GM21576 (cell line): ENCODE results near the gene TTC27.
"Not testable (repeated sequence)": the region's sequence is repeated elsewhere in the genome, so short reads cannot be mapped to it uniquely, and the experiment has no call there.

Experiments used
- ATAC-seq: cut with Tn5 transposase; IDR thresholded peaks from one replicate; pipeline ENCODE4 v1.9.1; 2021; ENCODE audit warnings: mild to moderate bottlenecking, moderate library complexity; ENCODE audit not compliant: unreplicated experiment

The TTC27 gene

DNA sequence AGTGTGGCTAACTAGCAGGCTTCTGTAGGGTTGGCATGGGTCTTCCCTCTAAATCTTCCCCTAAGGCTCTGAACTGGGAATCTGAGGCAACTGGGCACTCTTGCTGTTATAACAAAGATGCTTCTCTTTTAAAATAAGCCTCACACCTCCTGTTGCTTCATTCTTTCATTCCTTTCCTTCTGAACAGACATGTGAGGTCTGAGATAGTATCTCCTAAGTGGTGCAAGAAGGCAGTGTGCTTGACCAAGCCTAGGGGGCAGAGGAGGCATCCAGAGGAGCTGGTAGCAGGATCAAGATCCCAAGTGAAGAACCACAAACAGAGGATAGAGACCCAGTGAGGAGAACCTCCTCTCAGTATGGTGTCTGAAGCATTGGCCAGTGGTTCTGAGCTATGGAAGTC, 90.9 kb downstream of the TTC27 start:
- no peak for ATAC-seq

DNA sequence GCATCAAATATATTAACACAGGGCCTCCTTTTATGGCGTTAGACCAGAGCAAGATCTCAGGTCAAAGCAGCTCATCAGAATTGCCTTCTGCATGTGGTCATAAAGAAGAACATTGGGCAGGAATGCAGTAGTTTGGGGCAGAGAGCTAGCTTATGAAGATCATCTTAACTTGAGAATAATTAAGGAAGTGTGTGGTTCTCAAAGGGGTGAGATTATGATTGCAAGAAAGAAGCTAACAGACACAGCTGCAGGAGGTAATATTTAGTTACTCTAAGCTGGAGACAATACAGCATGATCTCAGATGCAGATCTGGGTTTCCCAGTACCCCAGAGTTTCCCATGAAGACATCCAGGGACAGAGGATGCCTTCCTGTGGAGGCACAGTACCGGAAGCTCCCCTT, 91.6 kb downstream of the TTC27 start:
- no peak for ATAC-seq

DNA sequence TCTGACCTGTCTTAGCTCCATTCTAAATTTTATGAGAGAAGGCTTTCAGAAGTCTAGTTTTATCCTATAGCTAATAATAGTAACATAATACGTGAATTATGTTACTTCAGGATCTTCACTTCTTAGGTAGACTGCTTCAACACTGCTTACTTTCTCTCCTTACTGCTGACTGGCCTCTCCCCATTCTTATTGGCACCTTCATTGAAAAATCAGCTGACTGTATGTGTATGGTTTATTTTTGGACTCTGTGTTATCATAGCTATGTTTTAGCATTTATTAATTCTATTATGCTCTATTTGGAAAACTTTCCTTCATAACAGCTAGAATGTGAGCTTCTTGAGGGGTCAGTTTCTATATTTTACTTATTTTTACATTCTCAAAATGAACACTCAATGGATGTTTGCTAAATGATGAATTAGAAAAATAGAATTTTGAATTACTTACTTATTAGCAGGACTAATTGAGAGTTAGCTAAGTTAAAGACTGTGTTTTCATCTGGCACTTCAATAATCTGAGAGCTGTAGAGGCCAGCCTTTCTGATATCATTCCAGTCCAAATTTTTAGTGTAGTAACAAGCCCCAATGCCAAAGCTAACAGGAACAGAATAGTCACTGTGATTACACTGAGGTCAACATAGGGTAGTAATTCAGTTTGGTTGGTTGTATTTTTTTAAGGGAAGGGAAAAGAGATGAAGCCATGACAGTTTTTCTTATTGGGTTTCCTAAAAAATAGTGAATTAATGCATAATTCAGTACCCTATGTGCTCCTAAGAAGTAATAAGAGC, 92.3 kb downstream of the TTC27 start:
- ATAC-seq, result no peak

DNA sequence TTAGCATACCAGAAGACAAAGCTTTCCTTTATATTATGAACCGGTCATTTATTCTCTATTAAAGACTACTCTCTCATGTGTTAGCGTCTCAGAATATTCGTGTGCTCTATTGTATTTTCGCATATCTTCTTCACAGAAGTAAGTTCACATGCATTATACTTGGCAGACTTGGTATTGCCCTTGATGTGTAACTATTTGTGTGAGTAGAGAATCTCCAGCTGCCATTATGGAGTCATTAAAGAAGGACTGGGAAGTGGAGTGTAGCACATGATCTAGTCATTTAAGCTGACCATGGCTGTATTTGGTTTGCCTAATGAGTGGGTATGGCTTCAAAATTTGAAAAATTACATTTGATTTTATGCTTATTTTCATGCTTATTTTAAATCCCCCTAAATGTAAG, 92.9 kb downstream of the TTC27 start:
- no peak for ATAC-seq

DNA sequence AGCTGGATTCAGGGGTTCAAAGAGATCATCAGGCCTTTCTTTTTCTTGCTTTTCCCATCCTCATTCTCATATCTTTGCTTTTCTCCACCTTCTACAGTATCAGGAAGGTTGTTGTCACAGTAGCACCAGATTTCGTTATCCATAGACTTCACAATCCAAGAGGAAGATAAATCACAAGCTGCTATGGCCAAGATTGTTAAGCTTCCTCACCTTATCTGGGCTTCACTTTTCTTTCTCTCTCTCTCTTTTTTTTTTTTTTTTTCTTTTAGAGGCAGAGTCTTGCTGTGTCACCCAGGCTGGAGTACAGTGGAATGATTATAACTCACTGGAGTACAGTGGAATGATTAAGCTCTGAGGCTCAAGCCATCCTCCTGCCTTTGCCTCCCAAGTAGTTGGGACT, 93.5 kb downstream of the TTC27 start:
- no peak for ATAC-seq

DNA sequence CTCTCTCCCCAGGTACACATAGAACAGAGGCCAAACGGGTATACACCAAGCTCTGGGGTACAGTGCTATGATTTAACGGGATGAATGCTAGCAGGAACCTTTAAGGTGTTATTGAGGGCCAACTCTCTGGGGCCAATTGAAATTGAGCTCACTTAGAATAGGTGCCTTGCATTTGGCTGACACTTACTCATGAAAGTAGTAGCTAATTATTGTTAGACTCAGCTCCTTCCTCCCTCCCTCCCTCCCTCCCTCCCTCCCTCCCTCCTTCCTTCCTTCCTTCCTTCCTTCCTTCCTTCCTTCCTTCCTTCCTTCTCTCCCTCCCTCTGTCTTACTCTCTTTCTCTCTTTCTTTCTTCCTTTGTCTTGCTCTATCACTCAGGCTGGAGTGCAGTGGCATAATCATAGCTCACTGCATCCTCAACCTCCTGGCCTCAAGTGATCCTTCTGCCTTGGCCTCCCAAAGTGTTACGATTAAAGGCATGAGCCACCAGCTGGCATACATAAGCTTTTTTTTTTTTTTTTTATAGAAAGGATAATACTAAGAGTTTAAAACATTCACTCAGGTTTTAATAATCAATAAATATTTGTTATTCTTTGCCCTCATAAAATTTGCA, 95.7 kb downstream of the TTC27 start:
- ATAC-seq, result no peak

DNA sequence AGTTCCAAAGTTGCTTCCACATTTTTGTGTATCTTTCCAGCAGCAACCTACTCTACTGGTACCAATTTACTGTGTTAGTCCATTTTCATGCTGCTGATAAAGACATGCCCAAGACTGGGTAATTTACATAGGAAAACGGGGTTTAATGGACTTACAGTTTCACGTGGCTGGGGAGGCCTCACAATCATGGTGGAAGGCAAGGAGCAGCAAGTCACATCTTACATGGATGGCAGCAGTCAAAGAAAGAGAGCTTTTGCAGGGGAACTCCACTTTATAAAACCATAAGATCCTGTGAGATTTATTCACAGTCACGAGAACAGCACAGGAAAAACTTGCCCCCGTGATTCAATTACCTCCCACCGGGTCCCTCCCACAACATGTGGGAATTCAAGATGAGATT, 98.8 kb downstream of the TTC27 start:
- ATAC-seq, result not testable (repeated sequence)

DNA sequence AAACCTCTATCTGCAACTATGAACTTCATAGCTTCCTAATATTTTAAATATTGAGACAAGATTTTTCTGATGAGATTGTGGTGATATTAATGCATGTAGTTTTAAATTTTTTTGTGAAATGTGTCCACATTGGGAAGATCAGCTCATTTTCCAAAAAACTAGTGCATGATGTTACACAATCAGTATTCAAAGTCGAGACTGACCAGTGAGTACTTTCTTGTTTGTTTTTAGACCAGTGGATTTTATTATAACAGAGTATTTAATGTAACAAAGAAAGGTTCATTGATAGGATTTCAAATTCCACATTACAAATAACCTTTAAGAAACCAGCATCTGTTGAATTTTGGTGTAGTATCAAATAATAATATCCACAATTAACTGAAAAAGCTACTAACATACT, 99.3 kb downstream of the TTC27 start:
- no peak for ATAC-seq

DNA sequence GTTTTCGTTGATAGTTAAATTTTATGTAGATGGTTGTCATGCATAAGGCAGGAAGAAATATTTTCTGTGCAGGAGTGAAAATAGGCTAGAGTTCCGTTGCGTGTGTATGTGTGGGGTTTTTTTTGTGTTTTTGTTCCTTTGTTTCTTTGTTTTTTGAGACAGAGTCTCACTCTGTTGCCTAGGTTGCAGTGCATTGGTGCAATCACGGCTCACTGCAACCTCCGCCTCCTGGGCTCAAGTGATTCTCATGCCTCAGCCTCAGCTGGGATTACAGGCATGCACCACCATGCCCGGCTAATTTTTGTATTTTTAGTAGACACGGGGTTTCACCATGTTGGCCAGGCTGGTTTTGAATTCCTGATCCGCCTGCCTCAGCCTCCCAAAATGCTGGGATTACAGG, 103.1 kb downstream of the TTC27 start:
- not testable (repeated sequence) for ATAC-seq

DNA sequence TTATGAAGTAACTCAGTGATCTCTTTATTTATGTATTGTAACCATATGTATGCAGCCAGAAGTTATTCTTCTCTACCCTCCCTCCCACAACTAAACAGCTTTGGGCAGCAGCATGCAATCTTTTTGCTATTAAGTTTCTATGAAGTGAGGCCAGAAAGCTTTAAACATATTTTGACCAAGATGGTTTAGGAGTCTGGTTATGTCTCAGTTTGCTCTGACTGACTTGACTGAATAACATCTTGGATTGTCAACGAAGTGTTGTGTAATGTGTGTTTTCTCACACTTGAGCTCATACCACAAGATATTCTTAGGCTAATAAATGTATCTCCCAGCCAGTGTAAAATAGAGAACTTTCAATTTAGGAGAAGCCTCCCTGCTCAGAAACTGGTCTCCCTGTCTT, 104.3 kb downstream of the TTC27 start:
- no peak for ATAC-seq

DNA sequence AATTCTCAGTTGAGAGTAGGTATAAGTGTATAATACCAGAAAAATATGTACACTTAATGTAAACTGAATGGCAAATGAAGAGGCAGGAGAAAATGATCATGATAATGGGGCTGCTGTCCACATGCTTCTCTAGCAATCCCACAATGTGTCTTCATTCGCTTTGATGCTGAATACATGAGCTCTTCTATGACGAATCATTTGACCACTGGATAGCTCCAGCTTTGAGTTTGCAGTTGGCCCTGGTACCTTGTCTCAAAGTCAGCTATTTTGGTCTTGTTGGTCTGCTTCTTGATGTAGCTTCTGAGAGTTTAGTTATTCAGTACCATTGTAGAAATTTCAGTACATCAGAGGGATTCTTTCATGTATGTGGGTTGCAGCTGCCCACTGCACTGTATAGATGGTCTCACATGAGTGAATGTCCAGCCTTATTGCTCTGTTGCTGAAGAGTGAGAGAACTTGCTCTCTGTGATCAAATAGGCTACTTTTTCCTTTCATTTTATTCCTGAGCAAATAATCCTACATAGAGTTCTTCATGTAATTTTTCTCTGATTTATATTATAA, 105.1 kb downstream of the TTC27 start:
- ATAC-seq, result no peak

DNA sequence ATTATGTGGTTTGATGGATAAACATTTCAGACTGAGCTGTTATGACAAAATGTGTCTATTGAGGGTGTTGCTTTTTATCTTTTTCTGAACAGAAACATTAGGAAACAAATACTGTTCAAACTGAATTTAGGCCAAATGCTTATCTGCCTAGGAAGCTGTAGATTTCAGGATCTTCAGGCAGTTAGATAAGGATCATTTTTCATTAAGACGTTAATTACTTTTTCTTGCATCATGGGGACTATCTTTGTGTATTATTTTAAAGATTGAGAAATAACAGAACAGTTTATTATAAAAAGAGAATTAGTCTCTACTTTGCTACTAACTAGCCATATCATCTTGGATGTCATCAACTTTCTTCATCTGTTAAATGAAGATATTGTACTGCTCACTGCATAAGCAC, 107.5 kb downstream of the TTC27 start:
- ATAC-seq, result no peak

DNA sequence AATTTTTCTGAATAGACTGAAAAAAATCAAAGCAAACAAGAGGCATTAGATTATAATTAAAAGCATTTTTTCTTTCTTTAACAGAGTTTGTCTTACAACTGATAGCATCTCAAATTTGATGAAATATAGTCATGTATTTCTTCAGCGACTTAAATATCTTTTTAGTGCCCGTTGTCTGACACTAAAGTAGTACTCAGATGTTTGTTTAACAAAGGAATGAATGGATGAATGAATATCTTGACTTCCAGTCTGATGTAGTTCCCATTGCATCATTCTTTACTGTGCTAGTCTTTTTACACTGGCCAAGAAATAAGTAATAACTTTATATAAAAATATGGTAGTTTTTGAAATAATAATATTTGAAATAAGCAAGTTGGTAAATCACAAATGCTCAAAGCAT, 111.1 kb downstream of the TTC27 start:
- no peak for ATAC-seq

DNA sequence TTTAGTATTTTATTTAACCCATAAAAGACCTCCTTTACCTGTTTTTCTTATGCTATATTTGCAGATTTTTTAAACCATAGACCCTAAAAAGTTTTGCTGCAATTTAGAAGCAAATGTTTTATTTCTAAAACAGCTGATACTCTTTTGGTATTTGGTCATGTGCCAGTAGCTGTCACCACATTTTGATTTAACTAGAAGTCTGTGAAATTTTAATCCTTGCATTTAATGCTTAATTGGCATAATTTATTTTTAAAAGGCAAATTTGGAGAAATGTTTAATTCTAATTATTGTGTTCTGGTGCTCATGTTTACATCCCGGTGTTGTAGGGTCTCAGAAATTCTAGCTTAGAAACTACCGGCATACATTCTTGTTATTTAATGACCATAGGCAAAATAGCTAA, 111.8 kb downstream of the TTC27 start:
- ATAC-seq, result no peak

DNA sequence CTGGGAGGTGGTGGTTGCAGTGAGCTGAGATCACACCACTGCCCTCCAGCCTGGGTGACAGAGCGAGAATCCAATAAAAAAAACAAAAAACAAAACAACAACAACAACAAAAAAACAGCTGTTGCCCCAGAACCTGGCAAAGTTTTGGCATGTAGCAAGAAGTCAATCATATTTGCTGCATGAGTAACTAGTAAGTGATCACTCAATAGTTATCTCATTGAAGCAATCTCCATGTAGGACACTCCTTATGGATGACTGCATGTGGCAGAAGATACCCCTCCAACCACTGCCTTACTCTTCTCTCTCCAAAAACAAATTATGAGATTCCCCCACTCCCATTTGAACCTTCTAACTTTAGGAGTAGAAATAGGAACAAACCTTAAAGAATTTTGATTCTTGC, 113.7 kb downstream of the TTC27 start:
- no peak for ATAC-seq

DNA sequence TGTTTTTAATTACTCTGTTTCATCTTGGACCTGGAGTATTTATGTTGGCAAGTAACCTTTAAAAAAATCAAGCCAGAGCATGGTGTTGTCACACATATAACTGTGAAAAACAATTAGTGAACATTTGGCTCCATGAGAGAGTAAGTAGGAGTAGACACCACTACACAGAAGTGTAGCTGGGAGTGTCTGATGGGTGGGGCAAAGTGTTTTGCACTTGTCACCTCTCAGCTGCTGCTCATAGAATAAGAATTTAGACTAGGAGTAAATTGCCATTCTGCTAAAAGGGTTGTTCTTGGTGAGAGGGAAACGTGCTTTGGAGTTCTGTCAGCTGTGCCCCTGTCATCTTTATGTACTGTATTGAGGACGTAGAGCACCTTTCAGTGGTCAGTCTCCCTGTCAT, 114.5 kb downstream of the TTC27 start:
- no peak for ATAC-seq

DNA sequence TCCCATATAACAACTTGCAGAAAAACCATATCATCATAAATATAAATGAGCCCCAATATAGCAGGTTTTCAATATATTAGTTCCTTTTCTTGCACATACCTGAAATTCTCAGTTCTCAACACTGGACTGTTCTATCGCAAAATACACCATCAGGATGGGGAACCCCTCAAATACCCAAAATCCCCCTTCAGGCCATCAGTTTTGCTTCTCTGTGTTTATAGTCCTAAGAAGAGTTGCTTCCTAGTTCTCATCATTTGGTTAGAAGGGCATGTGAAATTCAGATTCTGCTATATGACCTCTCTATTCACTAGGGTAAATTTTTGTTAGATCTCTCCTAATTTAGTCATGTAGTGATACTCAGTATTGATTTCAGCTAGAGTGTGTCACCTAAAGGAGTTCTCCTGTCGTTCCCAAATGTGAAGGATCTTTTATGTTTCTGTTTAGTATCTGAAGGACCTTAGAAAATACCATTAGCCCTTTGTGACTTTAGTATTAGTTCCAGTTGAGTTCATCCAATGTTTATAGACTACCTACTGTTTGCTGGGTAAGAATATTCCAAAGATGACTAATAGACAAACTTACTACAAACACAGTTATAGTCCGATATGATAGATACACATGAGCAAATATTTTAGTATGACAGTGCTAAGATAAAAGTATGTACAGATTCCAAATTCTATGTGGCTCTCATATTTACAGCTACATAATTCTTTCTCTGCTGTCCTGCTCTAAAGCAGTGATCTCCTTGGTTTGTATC, 115.8 kb downstream of the TTC27 start:
- ATAC-seq, result no peak

DNA sequence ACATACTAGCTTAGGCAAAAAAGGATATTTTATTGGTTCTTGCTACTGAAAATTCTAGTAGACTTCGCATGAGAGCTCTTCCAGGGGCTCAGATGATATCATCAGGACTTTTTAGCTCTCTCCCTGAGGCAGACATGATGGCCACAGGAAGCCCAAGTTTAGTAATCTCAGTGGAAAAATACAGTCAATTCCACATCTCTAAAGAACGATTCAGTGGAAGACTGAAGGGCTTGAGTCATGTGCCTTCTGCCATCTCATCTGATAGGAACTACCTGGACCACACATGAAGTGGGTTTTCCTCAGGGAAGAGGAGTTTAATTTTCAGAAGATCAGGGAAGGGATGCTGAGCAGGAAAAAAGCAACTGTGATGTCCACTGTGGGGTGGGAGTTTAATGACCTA, 117.3 kb downstream of the TTC27 start:
- ATAC-seq, result no peak

DNA sequence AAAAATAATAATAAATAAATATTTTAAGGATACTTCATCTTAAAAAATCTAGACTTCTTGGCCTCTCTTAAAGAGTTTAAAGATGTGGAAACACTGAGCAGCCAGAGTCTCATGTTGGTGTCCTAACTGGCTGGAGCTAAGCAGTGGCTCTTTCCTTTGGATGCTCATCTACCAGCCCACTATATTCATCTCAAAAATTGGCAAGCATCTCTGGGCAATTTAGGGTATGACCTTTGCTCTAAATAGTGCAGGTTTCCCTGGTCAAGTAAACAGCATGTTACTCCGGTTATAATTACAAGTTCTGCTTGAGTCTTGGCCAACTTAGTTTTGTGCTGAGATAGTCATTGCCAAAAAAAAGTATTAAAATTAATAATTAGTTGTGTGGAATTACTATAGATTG, 117.8 kb downstream of the TTC27 start:
- no peak for ATAC-seq

DNA sequence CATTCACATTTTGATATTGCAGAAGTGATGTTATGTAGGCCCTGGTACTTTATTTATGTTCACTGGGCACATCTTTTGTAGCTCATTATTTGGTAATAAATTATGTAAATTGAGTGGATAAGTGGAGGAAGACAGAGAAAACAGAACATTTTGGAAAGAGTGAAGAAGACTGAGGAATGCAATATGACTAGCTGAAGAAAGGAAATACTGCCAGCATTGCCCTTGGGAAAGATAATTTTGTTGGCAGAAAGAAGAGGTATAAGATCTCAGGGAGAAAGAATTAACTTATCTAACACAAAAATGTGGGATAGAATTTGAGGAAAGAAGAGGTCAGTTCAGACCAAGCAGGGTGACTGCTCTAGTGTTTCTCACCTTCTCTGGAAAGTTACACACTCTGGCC, 118.8 kb downstream of the TTC27 start:
- ATAC-seq, result no peak

DNA sequence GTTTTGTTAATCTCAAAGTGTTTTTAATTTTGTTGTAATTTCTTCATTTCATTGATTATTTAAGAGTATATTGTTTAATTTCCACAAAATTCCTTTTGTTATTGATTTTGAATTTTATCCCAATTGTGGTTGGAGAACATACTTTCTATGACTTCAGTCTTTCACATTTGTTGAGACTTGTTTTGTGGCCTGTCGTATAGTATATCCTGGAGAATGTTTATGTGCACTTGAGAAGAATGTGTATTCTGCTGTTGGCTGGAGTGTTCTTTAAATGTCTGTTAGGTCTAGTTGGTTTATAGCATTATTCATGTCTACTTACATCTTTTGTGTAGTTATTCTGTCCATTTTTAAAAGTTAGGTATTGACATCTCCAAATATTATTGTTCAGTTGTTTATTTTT, 120.3 kb downstream of the TTC27 start:
- no peak for ATAC-seq

DNA sequence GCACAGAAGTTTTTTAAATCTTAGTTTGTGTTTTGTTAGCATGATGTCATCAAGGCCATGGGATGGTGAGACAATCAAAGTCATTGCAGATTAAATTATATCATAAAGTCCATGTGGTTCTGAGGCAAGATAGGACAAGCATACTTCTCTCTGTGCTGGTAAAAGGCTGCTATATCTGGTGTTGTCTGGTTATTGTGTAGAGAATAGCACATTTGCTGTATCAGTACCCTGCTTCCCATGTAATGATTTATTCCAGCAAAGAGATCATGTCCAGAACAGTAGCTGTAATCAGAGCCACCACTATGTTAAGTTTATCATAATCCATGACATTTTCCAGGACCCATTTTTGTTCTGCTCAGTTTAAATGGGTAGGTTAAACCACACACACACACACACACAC, 123.0 kb downstream of the TTC27 start:
- ATAC-seq, result no peak
